GM03348 (cell line): ENCODE results near the gene HIRA.

Experiments used
- DNase-seq: peaks from one replicate; pipeline ENCODE4 v3.0.0; 2012; ENCODE audit warnings: low spot score

Gene HIRA

GRCh38 chr22:19407649-19408606 lies 23.6 kb downstream of the HIRA start:
- no peak for DNase-seq

GRCh38 chr22:19406846-19407245 lies 24.7 kb downstream of the HIRA start:
- no peak for DNase-seq

- no peak for DNase-seq
These were observed 25.2 kb downstream of the HIRA start for GRCh38 chr22:19406281-19406811.

- no peak for DNase-seq
These were observed 25.9 kb downstream of the HIRA start for GRCh38 chr22:19405652-19406051.

- no peak for DNase-seq
These were observed 26.4 kb downstream of the HIRA start for GRCh38 chr22:19405133-19405532.

GRCh38 chr22:19404676-19405075 lies 26.9 kb downstream of the HIRA start:
- no peak for DNase-seq

- no peak for DNase-seq
These were observed 28.8 kb downstream of the HIRA start for GRCh38 chr22:19402642-19403191.

GRCh38 chr22:19401483-19401882 lies 30.1 kb downstream of the HIRA start:
- no peak for DNase-seq

- no peak for DNase-seq
These were observed 30.7 kb downstream of the HIRA start for GRCh38 chr22:19400881-19401280.

- DNase-seq = no peak
These were observed 32.9 kb downstream of the HIRA start for GRCh38 chr22:19398652-19399051.

GRCh38 chr22:19398206-19398605 lies 33.3 kb downstream of the HIRA start:
- DNase-seq = no peak

GRCh38 chr22:19397734-19398104 lies 33.8 kb downstream of the HIRA start:
- no peak for DNase-seq

GRCh38 chr22:19396934-19397733 lies 34.4 kb downstream of the HIRA start:
- DNase-seq = no peak

- no peak for DNase-seq
These were observed 35.0 kb downstream of the HIRA start for GRCh38 chr22:19396561-19396933.

GRCh38 chr22:19395276-19395675 lies 36.3 kb downstream of the HIRA start:
- DNase-seq = no peak

GRCh38 chr22:19394274-19395050 lies 37.1 kb downstream of the HIRA start:
- DNase-seq = no peak

- DNase-seq = no peak
These were observed 37.8 kb downstream of the HIRA start for GRCh38 chr22:19393704-19394103.

GRCh38 chr22:19387575-19387974 lies 44.0 kb downstream of the HIRA start:
- no peak for DNase-seq

- no peak for DNase-seq
These were observed 44.5 kb downstream of the HIRA start for GRCh38 chr22:19387038-19387437.

GRCh38 chr22:19386248-19386647 lies 45.3 kb downstream of the HIRA start:
- no peak for DNase-seq

GRCh38 chr22:19385221-19385906 lies 46.2 kb downstream of the HIRA start:
- DNase-seq = no peak
